HCT116 (cell line): ENCODE data around the gene OR7A5. TPM values are rescaled to one million over a fixed set of nuclear protein-coding genes. Genes with fewer than 3 reads are reported as not detected.

Experiments used
- ATAC-seq: fragments of 200-7000 bp; cut with Tn5 transposase; 2 replicates; pipeline ENCODE4 v1.9.1; 2020; ENCODE audit warnings: mild to moderate bottlenecking, moderate library complexity
- BruUV-seq: library from RNA; stranded (reverse); fragments of 400-500 nt; replicated peaks from 2 replicates; lab custom pipeline; 2021; lab: Mats Ljungman, UMichigan
- CTCF ChIA-PET: fragments of 300-600 bp; sonication (Branson Sonifier 250); formaldehyde crosslinking; loops from one replicate; lab custom pipeline; 2021; ENCODE audit warnings: antibody characterized with exemption; lab: Charles Lee
- POLR2A ChIA-PET: fragments of 300-600, 350-600 bp; sonication (Branson Sonifier 250); formaldehyde crosslinking; loops from one replicate; lab custom pipeline; 2021; ENCODE audit warnings: antibody characterized with exemption; lab: Charles Lee
- RAD21 ChIA-PET, 2 experiments: fragments of 300-600 bp; sonication (Branson Sonifier 250); formaldehyde crosslinking; loops; one replicate each; lab custom pipeline; 2023; ENCODE audit warnings: low total read pairs in 2 of 2; ENCODE audit not compliant: uncharacterized antibody in 2 of 2, unreplicated experiment in 2 of 2, low non-redundant PET in 1 of 2; lab: Charles Lee
- DNase-seq: peaks from one replicate; pipeline ENCODE4 v3.0.0-alpha.2; 2010; ENCODE audit warnings: low read depth, low spot score
- H2AFZ ChIP-seq: fragments of 200-600 bp; shearing (Covaris generic), sonication (generic); 2 replicates; pipeline ENCODE4 v1.6.1; 2017; ENCODE audit warnings: low read depth, mixed run types, mixed read lengths, antibody characterized with exemption, low read length; ENCODE audit not compliant: poor library complexity, severe bottlenecking
- H3K27ac ChIP-seq: 2 replicates; pipeline ENCODE4 v1.5.1; 2012; ENCODE audit warnings: low read depth, low read length
- H3K27me3 ChIP-seq: fragments of 200-600 bp; sonication (generic); 2 replicates; pipeline ENCODE4 v1.6.1; 2016; ENCODE audit warnings: mixed run types, low read length, mixed read lengths; ENCODE audit not compliant: insufficient read depth
- H3K36me3 ChIP-seq, 2 experiments: fragments of 200-500 bp in 1 of 2; fragments of 200-600 bp in 1 of 2; sonication (Bioruptor generic) in 1 of 2; sonication (generic) in 1 of 2; 2 replicates each; pipeline versions ENCODE4 v1.5.1 to v1.6.1; 2014 to 2016; ENCODE audit warnings: low read length in 2 of 2, inconsistent platforms in 1 of 2, mixed read lengths in 1 of 2, mixed run types in 1 of 2; ENCODE audit not compliant: insufficient read depth in 2 of 2, control insufficient read depth in 1 of 2
- H3K4me1 ChIP-seq, 2 experiments: fragments of 200-600 bp in 1 of 2; sonication (generic) in 1 of 2; 2 replicates each; pipeline versions ENCODE4 v1.5.1 to v1.6.1; 2012 to 2017; ENCODE audit warnings: low read length in 2 of 2, inconsistent platforms in 1 of 2, mild to moderate bottlenecking in 1 of 2, mixed read lengths in 1 of 2, mixed run types in 1 of 2, moderate library complexity in 1 of 2; ENCODE audit not compliant: insufficient read depth in 2 of 2, control insufficient read depth in 1 of 2
- H3K4me2 ChIP-seq: fragments of 200-600 bp; sonication (generic); 2 replicates; pipeline ENCODE4 v1.6.1; 2017; ENCODE audit warnings: mixed run types, low read length, mixed read lengths
- H3K4me3 ChIP-seq, 2 experiments: fragments of 200-600 bp in 1 of 2; sonication (generic) in 1 of 2; replicated peaks in 1 of 2; 2 replicates each; pipeline ENCODE4 v1.5.1; 2011 to 2016; ENCODE audit warnings: low read length in 2 of 2, control low read depth in 1 of 2, low read depth in 1 of 2, mild to moderate bottlenecking in 1 of 2, mixed read lengths in 1 of 2, mixed run types in 1 of 2
- H3K79me2 ChIP-seq: fragments of 200-600 bp; sonication (generic); 2 replicates; pipeline ENCODE4 v1.6.1; 2017; ENCODE audit warnings: mild to moderate bottlenecking, mixed run types, low read length, moderate library complexity, mixed read lengths; ENCODE audit not compliant: insufficient read depth
- H3K9ac ChIP-seq: fragments of 200-600 bp; sonication (generic); 2 replicates; pipeline ENCODE4 v1.6.1; 2016; ENCODE audit warnings: low read length, mixed read lengths
- H3K9me2 ChIP-seq: fragments of 200-600 bp; sonication (generic), shearing (Covaris generic); 2 replicates; pipeline ENCODE4 v1.6.1; 2017; ENCODE audit warnings: mixed run types, mild to moderate bottlenecking, moderate library complexity; ENCODE audit not compliant: insufficient read depth
- H3K9me3 ChIP-seq, 2 experiments: fragments of 200-500 bp in 1 of 2; fragments of 200-600 bp in 1 of 2; sonication (Bioruptor generic) in 1 of 2; sonication (generic) in 1 of 2; 2 replicates each; pipeline ENCODE4 v1.6.1; 2014 to 2017; ENCODE audit warnings: low read length in 2 of 2, mixed read lengths in 2 of 2, inconsistent platforms in 1 of 2, low read depth in 1 of 2, mild to moderate bottlenecking in 1 of 2, mixed run types in 1 of 2, moderate library complexity in 1 of 2; ENCODE audit not compliant: control insufficient read depth in 1 of 2, insufficient read depth in 1 of 2
- H4K20me1 ChIP-seq: fragments of 200-600 bp; sonication (generic), shearing (Covaris generic); 2 replicates; pipeline ENCODE4 v1.6.1; 2017; ENCODE audit warnings: mixed run types, mild to moderate bottlenecking, moderate library complexity; ENCODE audit not compliant: insufficient read depth
- CBX3 ChIP-seq: IDR thresholded peaks from 2 replicates; pipeline ENCODE4 v1.6.1; 2012; ENCODE audit warnings: low read depth
- CEBPB ChIP-seq: IDR thresholded peaks from 2 replicates; pipeline ENCODE4 v1.6.1; 2012; ENCODE audit warnings: low read depth
- EGR1 ChIP-seq: IDR thresholded peaks from 2 replicates; pipeline ENCODE4 v1.6.1; 2012; ENCODE audit warnings: low read depth
- EZH2 ChIP-seq: fragments of 200-600 bp; sonication (generic); IDR thresholded peaks from 2 replicates; pipeline ENCODE4 v1.6.1; 2017; ENCODE audit warnings: antibody characterized with exemption, mixed run types
- JUND ChIP-seq: IDR thresholded peaks from 2 replicates; pipeline ENCODE4 v1.6.1; 2012
- POLR2A ChIP-seq: IDR thresholded peaks from 2 replicates; pipeline ENCODE4 v1.7.0; 2011; ENCODE audit warnings: borderline replicate concordance; ENCODE audit not compliant: insufficient read depth, insufficient read length; ENCODE audit errors: extremely low read depth
- POLR2AphosphoS5 ChIP-seq: IDR thresholded peaks from 2 replicates; pipeline ENCODE4 v1.6.1; 2011; ENCODE audit warnings: mild to moderate bottlenecking, low read depth, low read length, moderate library complexity
- RAD21 ChIP-seq: IDR thresholded peaks from 2 replicates; pipeline ENCODE4 v1.6.1; 2012; ENCODE audit warnings: low read depth, mild to moderate bottlenecking
- SIN3A ChIP-seq: IDR thresholded peaks from 2 replicates; pipeline ENCODE4 v1.6.1; 2012; ENCODE audit warnings: low read depth
- SP1 ChIP-seq: IDR thresholded peaks from 2 replicates; pipeline ENCODE4 v1.6.1; 2012; ENCODE audit warnings: low read depth
- SRF ChIP-seq: IDR thresholded peaks from 2 replicates; pipeline ENCODE4 v1.6.1; 2012; ENCODE audit warnings: low read depth
- YY1 ChIP-seq: IDR thresholded peaks from 2 replicates; pipeline ENCODE4 v1.6.1; 2011; ENCODE audit warnings: low read length, low read depth, moderate library complexity, mild to moderate bottlenecking; ENCODE audit not compliant: insufficient replicate concordance; ENCODE audit errors: extremely low read depth
- ZFX ChIP-seq: fragments of 450-650 bp; IDR thresholded peaks from 2 replicates; pipeline ENCODE4 v1.6.1; 2017
- ZNF274 ChIP-seq: fragments of 200-500 bp; sonication (Bioruptor generic); IDR thresholded peaks from 2 replicates; pipeline ENCODE4 v1.6.1; 2014; ENCODE audit warnings: mild to moderate bottlenecking, low read depth, low read length, inconsistent platforms
- intact Hi-C: fragments of 100-400 bp; cut with micrococcal nuclease; formaldehyde crosslinking; loops from 2 replicates; pipeline ENCODE4 v1.10.0; 2022
- total RNA-seq: library from RNA; stranded (reverse); gene quantifications from one replicate; pipeline ENCODE4 v1.2.1, GENCODE V29; 2021; ENCODE audit not compliant: unreplicated experiment
- TF ChIP-seq, protein P1 (sequence below): IDR thresholded peaks from 2 replicates; pipeline ENCODE4 v1.6.1; 2012
- TF ChIP-seq, protein P2 (sequence below): IDR thresholded peaks from 2 replicates; pipeline ENCODE4 v1.6.1; 2012; ENCODE audit warnings: low read depth

OR7A5 gene
- total RNA-seq, 1 experiment from 2014 or later, result not detected

DNA sequence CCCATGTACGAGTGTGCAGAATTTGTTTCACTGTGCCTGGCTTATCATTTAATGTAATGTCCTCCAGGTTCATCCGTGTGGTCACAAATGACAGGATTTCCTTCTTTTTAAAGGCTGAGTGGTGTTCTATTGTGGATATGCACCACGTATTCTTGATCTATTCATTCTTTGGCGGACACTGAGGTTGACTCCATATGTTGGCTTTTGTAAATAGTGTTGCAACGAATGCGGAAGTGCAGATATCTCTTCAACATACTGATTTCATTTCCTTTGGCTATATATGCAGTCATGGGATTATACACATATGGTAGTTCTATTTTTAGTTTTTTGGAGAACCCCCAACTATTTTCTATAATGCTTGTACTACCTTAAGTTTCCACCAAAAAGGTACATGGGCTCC, 13.0 kb downstream of the OR7A5 start:
- Histone ChIP-seq H3K79me2 (no peaks in the 10 kb centered on the region), H3K4me3 (no peak overlapping the region), H3K9me3 (no peaks in the 10 kb centered on the region), H3K4me2 (no peak overlapping the region), H2AFZ (no peak overlapping the region), H3K36me3 (no peaks in the 10 kb centered on the region), H3K9me2 (no peaks in the 10 kb centered on the region), H3K4me1 (no peaks in the 10 kb centered on the region), H3K27ac (no peak overlapping the region), H3K27me3 (peaks cover 38% of the 10 kb centered on the region; the same call in 1 of the 2 replicates), H3K9ac (no peak overlapping the region), H4K20me1 (no peaks in the 10 kb centered on the region)
- BruUV-seq, result no TSS peak
- intact Hi-C loops, result no loop called here
- no peak for ATAC-seq
- no peak for DNase-seq
- CTCF ChIA-PET, result interaction anchor here (1.0 kb wide), 1 partner anchor 9 kb away, joined by 3 read pairs; no protein-coding TSS in a partner anchor
- RAD21 ChIA-PET, result no interaction called here
- POLR2A ChIA-PET, result no interaction called here
- TF ChIP-seq ZFX (no peak), POLR2A (no peak), SP1 (no peak), EGR1 (no peak), ZNF274 (no peak), SRF (no peak), RAD21 (no peak), EZH2 (no peak), CBX3 (no peak), JUND (no peak), SIN3A (no peak), YY1 (no peak), POLR2AphosphoS5 (no peak), CEBPB (no peak)
- TF ChIP-seq, protein P1, sequence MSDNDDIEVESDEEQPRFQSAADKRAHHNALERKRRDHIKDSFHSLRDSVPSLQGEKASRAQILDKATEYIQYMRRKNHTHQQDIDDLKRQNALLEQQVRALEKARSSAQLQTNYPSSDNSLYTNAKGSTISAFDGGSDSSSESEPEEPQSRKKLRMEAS, result no peak
- TF ChIP-seq, protein P2, sequence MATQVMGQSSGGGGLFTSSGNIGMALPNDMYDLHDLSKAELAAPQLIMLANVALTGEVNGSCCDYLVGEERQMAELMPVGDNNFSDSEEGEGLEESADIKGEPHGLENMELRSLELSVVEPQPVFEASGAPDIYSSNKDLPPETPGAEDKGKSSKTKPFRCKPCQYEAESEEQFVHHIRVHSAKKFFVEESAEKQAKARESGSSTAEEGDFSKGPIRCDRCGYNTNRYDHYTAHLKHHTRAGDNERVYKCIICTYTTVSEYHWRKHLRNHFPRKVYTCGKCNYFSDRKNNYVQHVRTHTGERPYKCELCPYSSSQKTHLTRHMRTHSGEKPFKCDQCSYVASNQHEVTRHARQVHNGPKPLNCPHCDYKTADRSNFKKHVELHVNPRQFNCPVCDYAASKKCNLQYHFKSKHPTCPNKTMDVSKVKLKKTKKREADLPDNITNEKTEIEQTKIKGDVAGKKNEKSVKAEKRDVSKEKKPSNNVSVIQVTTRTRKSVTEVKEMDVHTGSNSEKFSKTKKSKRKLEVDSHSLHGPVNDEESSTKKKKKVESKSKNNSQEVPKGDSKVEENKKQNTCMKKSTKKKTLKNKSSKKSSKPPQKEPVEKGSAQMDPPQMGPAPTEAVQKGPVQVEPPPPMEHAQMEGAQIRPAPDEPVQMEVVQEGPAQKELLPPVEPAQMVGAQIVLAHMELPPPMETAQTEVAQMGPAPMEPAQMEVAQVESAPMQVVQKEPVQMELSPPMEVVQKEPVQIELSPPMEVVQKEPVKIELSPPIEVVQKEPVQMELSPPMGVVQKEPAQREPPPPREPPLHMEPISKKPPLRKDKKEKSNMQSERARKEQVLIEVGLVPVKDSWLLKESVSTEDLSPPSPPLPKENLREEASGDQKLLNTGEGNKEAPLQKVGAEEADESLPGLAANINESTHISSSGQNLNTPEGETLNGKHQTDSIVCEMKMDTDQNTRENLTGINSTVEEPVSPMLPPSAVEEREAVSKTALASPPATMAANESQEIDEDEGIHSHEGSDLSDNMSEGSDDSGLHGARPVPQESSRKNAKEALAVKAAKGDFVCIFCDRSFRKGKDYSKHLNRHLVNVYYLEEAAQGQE, result no peak
